Measurements from ENCODE around the gene SLC22A23.

Gene SLC22A23

DNA sequence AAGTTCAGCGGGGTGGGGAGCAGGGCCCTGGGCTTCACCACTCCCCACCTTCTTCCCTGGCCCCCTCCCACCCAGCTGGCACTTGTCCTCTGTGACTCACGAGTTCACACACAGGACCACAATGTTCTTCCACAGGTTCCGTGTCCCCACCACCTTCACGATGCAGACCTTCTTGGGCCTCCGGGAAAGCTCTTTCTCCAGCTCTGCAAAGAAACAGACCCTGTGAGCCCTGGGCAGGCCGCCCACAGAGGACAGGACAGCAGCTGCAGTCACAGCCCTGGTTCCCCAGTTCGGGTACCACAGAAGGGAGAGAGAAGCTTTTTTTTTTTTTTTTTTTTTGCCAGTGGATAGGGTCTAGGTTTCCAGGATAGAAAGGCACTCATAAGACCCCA is 167.2 kb downstream of the SLC22A23 start:
- H3K4me3 ChIP-seq (ENCODE audit: low read depth, low read length), result no peak overlapping the region
- TF ChIP-seq, protein P1, sequence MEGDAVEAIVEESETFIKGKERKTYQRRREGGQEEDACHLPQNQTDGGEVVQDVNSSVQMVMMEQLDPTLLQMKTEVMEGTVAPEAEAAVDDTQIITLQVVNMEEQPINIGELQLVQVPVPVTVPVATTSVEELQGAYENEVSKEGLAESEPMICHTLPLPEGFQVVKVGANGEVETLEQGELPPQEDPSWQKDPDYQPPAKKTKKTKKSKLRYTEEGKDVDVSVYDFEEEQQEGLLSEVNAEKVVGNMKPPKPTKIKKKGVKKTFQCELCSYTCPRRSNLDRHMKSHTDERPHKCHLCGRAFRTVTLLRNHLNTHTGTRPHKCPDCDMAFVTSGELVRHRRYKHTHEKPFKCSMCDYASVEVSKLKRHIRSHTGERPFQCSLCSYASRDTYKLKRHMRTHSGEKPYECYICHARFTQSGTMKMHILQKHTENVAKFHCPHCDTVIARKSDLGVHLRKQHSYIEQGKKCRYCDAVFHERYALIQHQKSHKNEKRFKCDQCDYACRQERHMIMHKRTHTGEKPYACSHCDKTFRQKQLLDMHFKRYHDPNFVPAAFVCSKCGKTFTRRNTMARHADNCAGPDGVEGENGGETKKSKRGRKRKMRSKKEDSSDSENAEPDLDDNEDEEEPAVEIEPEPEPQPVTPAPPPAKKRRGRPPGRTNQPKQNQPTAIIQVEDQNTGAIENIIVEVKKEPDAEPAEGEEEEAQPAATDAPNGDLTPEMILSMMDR (IDR thresholded peaks at IDR 0.05; ENCODE audit: low read depth, low read length), result no peak

DNA sequence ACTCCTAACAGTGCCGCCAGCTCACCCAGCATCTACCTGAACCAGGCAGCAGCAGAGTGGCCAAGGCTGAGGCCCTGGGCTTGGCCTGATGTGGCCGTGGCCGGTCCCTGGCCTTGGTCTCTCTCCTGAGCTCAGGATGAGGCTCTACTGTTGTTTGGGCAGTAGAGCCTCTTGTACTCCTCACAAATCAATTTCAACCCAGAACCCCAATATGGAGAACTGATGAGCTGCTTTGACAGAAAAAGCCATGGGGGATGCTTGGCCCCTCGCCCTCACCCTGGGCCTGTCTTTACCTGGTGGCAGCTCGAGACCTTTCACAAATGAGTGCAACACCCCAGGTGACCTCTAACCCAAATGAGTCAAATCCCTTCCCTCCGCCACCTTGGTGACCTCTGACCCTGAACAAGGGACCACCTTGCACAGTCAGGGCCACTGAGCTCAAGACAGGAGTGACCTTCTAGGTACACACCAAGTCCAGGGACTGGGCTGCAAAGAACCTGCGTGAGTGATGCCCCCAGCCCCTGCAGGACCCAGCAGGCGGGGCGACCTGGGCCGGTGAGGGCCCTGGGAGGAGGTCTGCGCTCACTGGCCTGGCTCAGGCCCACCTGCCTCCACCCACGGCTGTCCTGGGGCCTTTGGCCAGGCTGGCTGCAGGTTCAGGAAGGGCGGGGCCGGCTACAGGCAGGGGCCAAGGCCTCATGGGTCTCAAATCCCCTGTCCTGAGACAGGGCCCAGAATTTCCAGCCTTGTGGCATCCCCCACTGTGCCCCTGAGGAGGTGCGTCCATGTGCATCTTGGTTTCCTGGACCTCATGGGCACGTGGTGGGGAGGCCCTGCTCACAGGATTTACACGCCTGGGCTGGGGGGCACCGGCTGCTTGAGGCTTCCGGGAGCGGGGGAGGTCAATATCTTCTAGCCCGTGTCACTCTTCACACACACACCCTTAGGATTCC is 167.9 kb downstream of the SLC22A23 start:
- TF ChIP-seq, protein P1 (IDR thresholded peaks at IDR 0.05; ENCODE audit: low read depth, low read length), result no peak
- H3K4me3 ChIP-seq (ENCODE audit: low read depth, low read length), result no peak overlapping the region

DNA sequence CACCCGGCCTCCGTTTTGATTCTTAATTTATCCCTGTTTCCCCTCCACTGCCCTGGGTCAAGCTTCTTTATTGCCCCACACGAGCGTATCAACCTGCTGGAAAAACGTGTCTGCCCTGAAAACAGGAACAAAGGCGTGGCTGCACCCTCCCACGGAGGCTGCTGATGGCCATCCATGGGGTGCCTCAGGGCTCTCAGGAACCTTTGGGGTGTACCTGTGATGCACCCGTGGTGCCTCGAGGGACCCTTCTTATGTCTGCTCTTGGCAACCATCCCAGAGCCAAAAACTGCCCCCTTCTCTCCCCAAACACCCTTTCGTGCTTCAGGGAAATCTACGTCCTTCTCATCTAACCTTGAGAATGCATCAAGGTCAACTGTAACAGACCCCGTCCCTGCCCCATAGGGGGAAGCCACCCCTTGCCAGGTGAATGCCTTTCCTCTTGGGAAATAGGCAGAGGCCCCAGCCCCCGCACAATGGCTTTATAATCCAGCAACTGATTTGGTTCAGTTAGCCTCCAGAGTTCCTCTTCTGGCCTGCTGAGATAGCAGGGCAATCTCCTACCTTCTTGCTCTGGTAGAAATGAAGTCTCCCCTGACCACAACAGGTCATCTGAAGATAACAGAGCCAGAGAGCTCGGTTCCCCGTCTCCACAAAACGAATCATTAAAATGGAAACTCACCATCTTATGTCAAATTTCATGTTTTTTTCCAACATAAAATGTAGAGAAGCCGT is 168.7 kb downstream of the SLC22A23 start:
- TF ChIP-seq, protein P1 (IDR thresholded peaks at IDR 0.05; ENCODE audit: low read depth, low read length), result no peak
- H3K4me3 ChIP-seq (ENCODE audit: low read depth, low read length), result no peak overlapping the region

- TF ChIP-seq, protein P1 (IDR thresholded peaks at IDR 0.05; ENCODE audit: low read depth, low read length), result no peak
- H3K4me3 ChIP-seq (ENCODE audit: low read depth, low read length), result no peak overlapping the region
These were observed 169.5 kb downstream of the SLC22A23 start for GRCh38 chr6:3287308-3287707.

- TF ChIP-seq, protein P1 (IDR thresholded peaks at IDR 0.05; ENCODE audit: low read depth, low read length), result no peak
- H3K4me3 ChIP-seq (ENCODE audit: low read depth, low read length), result no peak overlapping the region
These were observed 170.1 kb downstream of the SLC22A23 start for GRCh38 chr6:3286641-3287171.

DNA sequence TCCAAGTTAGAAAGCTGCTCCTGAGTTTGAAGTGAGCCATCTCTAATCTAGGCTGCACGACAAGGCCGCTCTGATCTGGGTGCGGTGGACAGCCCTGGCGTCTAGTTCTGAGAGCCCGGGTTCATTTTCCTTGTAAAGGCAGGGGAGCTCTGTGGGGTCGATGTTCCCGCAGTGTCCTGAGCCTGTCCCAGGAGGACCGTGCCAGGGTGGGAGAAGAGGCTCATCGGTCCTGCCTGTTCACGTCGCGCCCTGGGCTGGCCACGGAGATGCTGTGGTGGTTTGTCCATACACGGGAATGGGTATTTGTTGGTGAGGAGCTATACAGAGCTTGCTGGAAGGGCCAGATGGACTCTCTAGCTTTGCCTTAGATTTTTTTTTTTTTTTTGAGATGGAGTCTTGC is 171.1 kb downstream of the SLC22A23 start:
- TF ChIP-seq, protein P1 (IDR thresholded peaks at IDR 0.05; ENCODE audit: low read depth, low read length), result no peak
- H3K4me3 ChIP-seq (ENCODE audit: low read depth, low read length), result no peak overlapping the region

Measured in WI38 (cell line).